ENCODE results near the gene TRIM39.

TRIM39 gene

GRCh38 chr6:30328397-30328796 lies 1.7 kb downstream of the TRIM39 start:
- DNase-seq = no peak

- no peak for DNase-seq
Observed at GRCh38 chr6:30329331-30329730, 2.6 kb downstream of the TRIM39 start.

GRCh38 chr6:30331981-30332380 lies 5.3 kb downstream of the TRIM39 start:
- DNase-seq = no peak

- DNase-seq = no peak
Observed at GRCh38 chr6:30334075-30334783, 7.5 kb downstream of the TRIM39 start.

- no peak for DNase-seq
Observed at GRCh38 chr6:30340589-30341054, 13.9 kb downstream of the TRIM39 start.

GRCh38 chr6:30341218-30341617 lies 14.5 kb downstream of the TRIM39 start:
- DNase-seq = no peak

- no peak for DNase-seq
Observed at GRCh38 chr6:30341728-30342127, 15.0 kb downstream of the TRIM39 start.

GRCh38 chr6:30344191-30344867 lies 17.6 kb downstream of the TRIM39 start:
- DNase-seq = no peak

- DNase-seq = peak; percentile 91
Observed at GRCh38 chr6:30344868-30345671, 18.3 kb downstream of the TRIM39 start, which contains the start of gene RPP21. Gene RPP21, plus strand, starts transcription at chr6:30345156. Its CDS starts 16 bp downstream, at chr6:30345172.

- no peak for DNase-seq
Observed at GRCh38 chr6:30345852-30346251, 19.1 kb downstream of the TRIM39 start.

- no peak for DNase-seq
Observed at GRCh38 chr6:30348957-30349356, 22.2 kb downstream of the TRIM39 start.

GRCh38 chr6:30349421-30350177 lies 22.9 kb downstream of the TRIM39 start:
- DNase-seq = no peak

- no peak for DNase-seq
Observed at GRCh38 chr6:30350524-30350923, 23.8 kb downstream of the TRIM39 start.

GRCh38 chr6:30352550-30352949 lies 25.8 kb downstream of the TRIM39 start:
- no peak for DNase-seq

- DNase-seq = no peak
Observed at GRCh38 chr6:30355281-30355680, 28.6 kb downstream of the TRIM39 start.

GRCh38 chr6:30356536-30356935 lies 29.8 kb downstream of the TRIM39 start:
- no peak for DNase-seq

- DNase-seq = peak; percentile 81
Observed at GRCh38 chr6:30357678-30358540, 31.2 kb downstream of the TRIM39 start.

- DNase-seq = no peak
Observed at GRCh38 chr6:30359276-30359675, 32.5 kb downstream of the TRIM39 start.

GRCh38 chr6:30360139-30360538 lies 33.4 kb downstream of the TRIM39 start:
- no peak for DNase-seq

GRCh38 chr6:30361661-30362060 lies 34.9 kb downstream of the TRIM39 start:
- no peak for DNase-seq

GRCh38 chr6:30363459-30363858 lies 36.7 kb downstream of the TRIM39 start:
- DNase-seq = no peak

GRCh38 chr6:30364591-30364990 lies 37.9 kb downstream of the TRIM39 start:
- peak; percentile 6 for DNase-seq
